Endothelial cell of umbilical vein (primary cell): ENCODE measurements around the gene VPS45. TPM values are rescaled to one million over a fixed set of nuclear protein-coding genes. Genes with fewer than 3 reads are reported as not detected.

Experiments
- BruUV-seq: library from RNA; stranded (reverse); fragments of 400-500 nt; replicated peaks from 2 replicates; lab custom pipeline; 2021; lab: Mats Ljungman, UMichigan
- CTCF ChIA-PET: fragments of 300-600, 350-600 bp; sonication (Branson Sonifier 250); formaldehyde crosslinking; loops from one replicate; lab custom pipeline; 2021; ENCODE audit warnings: antibody characterized with exemption, inconsistent platforms; lab: Charles Lee
- POLR2A ChIA-PET: fragments of 300-600, 350-600 bp; sonication (Branson Sonifier 250); formaldehyde crosslinking; loops from one replicate; lab custom pipeline; 2021; ENCODE audit warnings: antibody characterized with exemption, inconsistent platforms; lab: Charles Lee
- DNase-seq: peaks from one replicate; pipeline ENCODE4 v3.0.0-alpha.2; 2011; ENCODE audit warnings: low read depth, low spot score
- FAIRE-seq: peaks from 2 replicates; lab custom pipeline; 2011; peaks lifted over from hg19 to GRCh38; lab: Jason Lieb, UNC
- H2AFZ ChIP-seq: 2 replicates; pipeline ENCODE4 v1.6.0; 2012; ENCODE audit warnings: low read depth, low read length, control low read depth, inconsistent platforms
- H3K27ac ChIP-seq: 2 replicates; pipeline ENCODE4 v1.5.1; 2011; ENCODE audit warnings: low read depth, mild to moderate bottlenecking, control low read depth, low read length, moderate library complexity; ENCODE audit not compliant: insufficient read depth
- H3K27me3 ChIP-seq, 2 experiments: 2 replicates each; pipeline versions ENCODE4 v1.6.0 to v1.6.1; 2011; ENCODE audit warnings: low read length in 2 of 2, mixed read lengths in 1 of 2; ENCODE audit not compliant: control insufficient read depth in 2 of 2, insufficient read depth in 2 of 2
- H3K36me3 ChIP-seq, 2 experiments: 2 replicates in 1 of 2; 3 replicates in 1 of 2; pipeline ENCODE4 v1.5.1; 2011; ENCODE audit warnings: low read length in 2 of 2, mild to moderate bottlenecking in 1 of 2, moderate library complexity in 1 of 2; ENCODE audit not compliant: control insufficient read depth in 2 of 2, insufficient read depth in 2 of 2; ENCODE audit errors: extremely low read depth in 1 of 2
- H3K4me1 ChIP-seq: 3 replicates; pipeline ENCODE4 v1.5.1; 2011; ENCODE audit warnings: mild to moderate bottlenecking, low read length; ENCODE audit not compliant: control insufficient read depth, insufficient read depth; ENCODE audit errors: extremely low read depth
- H3K4me2 ChIP-seq: 2 replicates; pipeline ENCODE4 v1.6.1; 2011; ENCODE audit warnings: low read length, control low read depth, mixed read lengths; ENCODE audit not compliant: insufficient read depth
- H3K4me3 ChIP-seq, 3 experiments: fragments of 200-600 bp in 1 of 3; sonication (generic), shearing (Covaris generic) in 1 of 3; replicated peaks in 1 of 3; 2 replicates each; pipeline ENCODE4 v1.5.1; 2011 to 2016; ENCODE audit warnings: control low read depth in 3 of 3, low read length in 3 of 3, mild to moderate bottlenecking in 2 of 3, inconsistent platforms in 1 of 3, low read depth in 1 of 3, moderate library complexity in 1 of 3; ENCODE audit not compliant: insufficient read depth in 1 of 3
- H3K79me2 ChIP-seq: 2 replicates; pipeline ENCODE4 v1.6.0; 2012; ENCODE audit warnings: low read length, inconsistent platforms; ENCODE audit not compliant: control insufficient read depth, insufficient read depth
- H3K9ac ChIP-seq: replicated peaks from 2 replicates; pipeline ENCODE3; 2011; ENCODE audit warnings: low read length, control low read depth; ENCODE audit not compliant: insufficient read depth; ENCODE audit errors: extremely low read depth
- H3K9me1 ChIP-seq: replicated peaks from 3 replicates; pipeline ENCODE4 v1.6.0; 2011; ENCODE audit warnings: mild to moderate bottlenecking, low read length; ENCODE audit not compliant: control insufficient read depth, insufficient read depth; ENCODE audit errors: extremely low read depth
- H3K9me3 ChIP-seq: replicated peaks from 2 replicates; pipeline ENCODE4 v1.5.1; 2012; ENCODE audit warnings: low read length, inconsistent platforms; ENCODE audit not compliant: control insufficient read depth, insufficient read depth
- H4K20me1 ChIP-seq: replicated peaks from 2 replicates; pipeline ENCODE3; 2011; ENCODE audit warnings: mild to moderate bottlenecking, low read length; ENCODE audit not compliant: control insufficient read depth, insufficient read depth; ENCODE audit errors: extremely low read depth
- EZH2 ChIP-seq: IDR thresholded peaks from 2 replicates; pipeline ENCODE4 v1.6.1; 2012; ENCODE audit warnings: borderline replicate concordance, low read depth, mild to moderate bottlenecking, moderate library complexity, low read length, inconsistent platforms; ENCODE audit not compliant: severe bottlenecking
- MYC ChIP-seq: IDR thresholded peaks from one replicate; pipeline ENCODE4 v1.6.1; 2011; ENCODE audit warnings: mild to moderate bottlenecking, low read depth, low read length
- POLR2A ChIP-seq: IDR thresholded peaks from 2 replicates; pipeline ENCODE4 v1.6.1; 2012; ENCODE audit warnings: low read depth, mild to moderate bottlenecking, control low read depth, low read length
- POLR2AphosphoS5 ChIP-seq: IDR thresholded peaks from 2 replicates; pipeline ENCODE4 v1.6.1; 2012; ENCODE audit warnings: low read depth, mild to moderate bottlenecking, control low read depth, low read length, moderate library complexity; ENCODE audit not compliant: insufficient read depth
- dilution Hi-C: fragments of 300-500 bp; cut with MboI; formaldehyde crosslinking; loops from one replicate; pipeline ENCODE4 v1.15.0; 2019; ENCODE audit warnings: low sequenced_read_pairs; ENCODE audit not compliant: extremely low pct_ligation_motif_present
- intact Hi-C: fragments of 100-400 bp; cut with micrococcal nuclease; formaldehyde crosslinking; loops from one replicate; pipeline ENCODE4 v1.10.0; 2022
- polyA plus RNA-seq, 4 experiments: library from polyadenylated mRNA; depleted of rRNA in 3 of 4; stranded (reverse) in 3 of 4; unstranded in 1 of 4; fragments of >200 nt; gene quantifications; 2 replicates each; pipeline versions ENCODE4 v1.2.1 to v1.2.3, GENCODE V29; 2011 to 2012; ENCODE audit warnings: missing spikeins in 1 of 4
- total RNA-seq: library from RNA; stranded (reverse); gene quantifications from 2 replicates; pipeline ENCODE4 v1.2.3, GENCODE V29; 2021
- TF ChIP-seq, protein P1 (sequence below): IDR thresholded peaks from 2 replicates; pipeline ENCODE4 v1.6.1; 2011; ENCODE audit not compliant: insufficient read depth, insufficient read length
- TF ChIP-seq, protein P2 (sequence below), 2 donors: IDR thresholded peaks; 1 replicate in 1 of 2; 2 replicates in 1 of 2; pipeline ENCODE4 v1.5.1; 2011; ENCODE audit warnings: low read length in 2 of 2, mild to moderate bottlenecking in 2 of 2, moderate library complexity in 2 of 2, control low read depth in 1 of 2, inconsistent platforms in 1 of 2, low read depth in 1 of 2; ENCODE audit not compliant: insufficient read depth in 1 of 2; ENCODE audit errors: extremely low read depth in 1 of 2

VPS45 gene
- total and polyA plus RNA-seq, 2 donors (not counting 3 experiments of a cell fraction or from before 2014, with no cell fraction given), result 24.8 to 43.7 TPM

DNA sequence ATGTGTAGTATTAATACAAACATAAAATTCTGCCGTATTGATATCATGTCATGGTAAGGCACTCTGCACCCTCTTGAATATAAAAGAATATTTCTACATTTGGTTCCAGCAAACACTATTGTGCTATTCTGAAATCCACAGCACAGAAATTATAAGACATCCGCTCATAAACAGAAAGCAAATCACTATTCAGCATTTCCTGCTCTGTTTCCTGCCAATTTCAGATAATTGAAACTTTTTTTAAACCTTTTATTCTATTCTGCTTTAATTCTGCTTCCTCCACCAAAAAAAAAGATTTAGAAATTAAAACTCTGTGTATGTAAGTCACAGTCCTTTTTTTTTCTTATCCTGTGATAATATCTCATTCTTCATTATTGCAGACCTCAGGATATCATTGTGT lies 42.5 kb downstream of the VPS45 start:
- no peaks in the 10 kb centered on the region for H3K27me3 ChIP-seq
- dilution Hi-C loops, result no loop called here
- ChIA-PET CTCF (interaction anchor here (1.1 to 2.4 kb wide), 5 partner anchors 27 to 59 kb away, joined by 3 to 8 read pairs (median 5); no protein-coding TSS in a partner anchor), POLR2A (interaction anchor here (0.9 kb wide), 1 partner anchor 53 kb away, joined by 3 read pairs; no protein-coding TSS in a partner anchor)
- H2AFZ ChIP-seq, result no peak overlapping the region
- H3K4me2 ChIP-seq, result peak overlapping the region; percentile 49
- no TSS peak for BruUV-seq
- no peaks in the 10 kb centered on the region for H4K20me1 ChIP-seq
- no peaks in the 10 kb centered on the region for H3K9me1 ChIP-seq
- intact Hi-C loops, result loop anchor here (5.0 kb wide), 1 partner anchor 42 kb away; no protein-coding TSS in a partner anchor
- no peaks in the 10 kb centered on the region for H3K36me3 ChIP-seq
- no peak overlapping the region for H3K4me3 ChIP-seq
- TF ChIP-seq MYC, result no peak
- no peak for TF ChIP-seq POLR2AphosphoS5
- no peak for TF ChIP-seq POLR2A
- TF ChIP-seq, protein P1, sequence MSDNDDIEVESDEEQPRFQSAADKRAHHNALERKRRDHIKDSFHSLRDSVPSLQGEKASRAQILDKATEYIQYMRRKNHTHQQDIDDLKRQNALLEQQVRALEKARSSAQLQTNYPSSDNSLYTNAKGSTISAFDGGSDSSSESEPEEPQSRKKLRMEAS, result no peak
- TF ChIP-seq, protein P2, sequence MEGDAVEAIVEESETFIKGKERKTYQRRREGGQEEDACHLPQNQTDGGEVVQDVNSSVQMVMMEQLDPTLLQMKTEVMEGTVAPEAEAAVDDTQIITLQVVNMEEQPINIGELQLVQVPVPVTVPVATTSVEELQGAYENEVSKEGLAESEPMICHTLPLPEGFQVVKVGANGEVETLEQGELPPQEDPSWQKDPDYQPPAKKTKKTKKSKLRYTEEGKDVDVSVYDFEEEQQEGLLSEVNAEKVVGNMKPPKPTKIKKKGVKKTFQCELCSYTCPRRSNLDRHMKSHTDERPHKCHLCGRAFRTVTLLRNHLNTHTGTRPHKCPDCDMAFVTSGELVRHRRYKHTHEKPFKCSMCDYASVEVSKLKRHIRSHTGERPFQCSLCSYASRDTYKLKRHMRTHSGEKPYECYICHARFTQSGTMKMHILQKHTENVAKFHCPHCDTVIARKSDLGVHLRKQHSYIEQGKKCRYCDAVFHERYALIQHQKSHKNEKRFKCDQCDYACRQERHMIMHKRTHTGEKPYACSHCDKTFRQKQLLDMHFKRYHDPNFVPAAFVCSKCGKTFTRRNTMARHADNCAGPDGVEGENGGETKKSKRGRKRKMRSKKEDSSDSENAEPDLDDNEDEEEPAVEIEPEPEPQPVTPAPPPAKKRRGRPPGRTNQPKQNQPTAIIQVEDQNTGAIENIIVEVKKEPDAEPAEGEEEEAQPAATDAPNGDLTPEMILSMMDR (IDR thresholded peaks at IDR 0.05; ENCODE audit: extremely low read depth in 1 of 2, insufficient read depth in 1 of 2, low read depth in 1 of 2, low read length in 2 of 2), result no peak
- TF ChIP-seq EZH2, result no peak
- H3K4me1 ChIP-seq, result peaks cover 17% of the 10 kb centered on the region
- H3K79me2 ChIP-seq, result no peaks in the 10 kb centered on the region
- FAIRE-seq, result peak; percentile 73
- H3K9me3 ChIP-seq, result no peaks in the 10 kb centered on the region
- peak; percentile 66 for DNase-seq
- H3K27ac ChIP-seq, result peak overlapping the region; percentile 18
- H3K9ac ChIP-seq, result no peak overlapping the region
